Heart left ventricle (tissue), 16 donors: ENCODE data around the gene BBS4. TPM values are rescaled to one million over a fixed set of nuclear protein-coding genes. Genes with fewer than 3 reads are reported as not detected.
A peak's percentile ranks its signal among the peaks of the same experiment; 100 is the strongest.

Experiments
- ATAC-seq, 4 donors: fragments of 200-7000 bp; cut with Tn5 transposase; one replicate each; pipeline ENCODE4 v1.9.1; 2020 to 2022; ENCODE audit warnings: moderate library complexity in 4 of 4, mild to moderate bottlenecking in 3 of 4, moderate number of reproducible peaks in 1 of 4
- DNase-seq, 5 donors: peaks; one replicate each; pipeline ENCODE4 v3.0.0-alpha.2; 2020
- H3K27ac ChIP-seq, 12 donors: fragments of 200-600 bp; sonication (generic) in 4 of 12; one replicate each; pipeline versions ENCODE4 v1.5.0 to v1.8.0; 2016 to 2022; ENCODE audit warnings: mild to moderate bottlenecking in 2 of 12
- H3K27me3 ChIP-seq, 9 donors: fragments of 200-600 bp; sonication (generic) in 2 of 9; one replicate each; pipeline versions ENCODE4 v1.5.1 to v1.8.0; 2016 to 2022; ENCODE audit warnings: mild to moderate bottlenecking in 3 of 9
- H3K36me3 ChIP-seq, 9 donors: fragments of 200-600 bp; sonication (generic) in 2 of 9; one replicate each; pipeline versions ENCODE4 v1.5.0 to v1.8.0; 2018 to 2022; ENCODE audit warnings: mild to moderate bottlenecking in 2 of 9
- H3K4me1 ChIP-seq, 12 donors: fragments of 200-600 bp; sonication (generic) in 4 of 12; one replicate each; pipeline versions ENCODE4 v1.5.0 to v1.8.0; 2016 to 2022; ENCODE audit warnings: mild to moderate bottlenecking in 3 of 12
- H3K4me3 ChIP-seq, 12 donors: fragments of 200-600 bp; sonication (generic) in 4 of 12; one replicate each; pipeline versions ENCODE4 v1.5.0 to v1.8.0; 2017 to 2022; ENCODE audit warnings: mild to moderate bottlenecking in 9 of 12, moderate library complexity in 4 of 12
- H3K9me3 ChIP-seq, 12 donors: fragments of 200-600 bp; sonication (generic) in 4 of 12; one replicate each; pipeline versions ENCODE4 v1.5.0 to v1.8.0; 2016 to 2022; ENCODE audit warnings: mild to moderate bottlenecking in 1 of 12
- CTCF ChIP-seq, 12 donors: fragments of 200-600 bp; sonication (generic) in 4 of 12; IDR thresholded peaks; one replicate each; pipeline versions ENCODE4 v1.5.0 to v1.8.0; 2018 to 2022; ENCODE audit warnings: antibody characterized with exemption in 12 of 12, mild to moderate bottlenecking in 5 of 12
- POLR2A ChIP-seq, 2 donors: fragments of 450-650 bp; IDR thresholded peaks; one replicate each; pipeline ENCODE4 v1.6.1; 2017; ENCODE audit warnings: antibody characterized with exemption in 2 of 2, mild to moderate bottlenecking in 2 of 2, moderate library complexity in 2 of 2
- WGBS, 4 donors: extraction: QIAGEN DNeasy Blood & Tissue Kit in 2 of 4; methylation state at CpG; one replicate each; pipeline versions ENCODE4 v1.1.5 to v1.1.7; 2013 to 2018; 5-methylcytosine and 5-hydroxymethylcytosine counted together
- intact Hi-C, 10 donors: fragments of 100-400 bp; cut with DNase I; formaldehyde crosslinking; loops; one replicate each; pipeline versions ENCODE4 v1.11.1 to v1.14.2; 2022
- polyA plus RNA-seq, 2 donors: library from polyadenylated mRNA; stranded (reverse); fragments of 200-250 nt; gene quantifications; one replicate each; pipeline ENCODE4 v1.2.3, GENCODE V29; 2013
- total RNA-seq, 9 donors: library from RNA; depleted of rRNA in 2 of 9; stranded (reverse); fragments of >200 nt in 2 of 9; fragmentation: NEBNext Ultra II Directional in 3 of 9; extraction: Animal tissue kit (Norgen Biotek cat#: 25700) in 3 of 9; gene quantifications; one replicate each; pipeline versions ENCODE4 v1.1.0 to v1.2.4, GENCODE V29; 2016 to 2023
- donor health status: ischemic (EF 13 %, LVEDD 7.1; RV severe dilation, severe dysfunction).
- donor health status: healthy with polysubstance abuse.
- donor health status: DM: no; HTN: yes; CAD: no.
- donor health status: DM: no; HTN: no; CAD: no.
- donor health status: ischemic (EF 25% LVEDD 6.9; RV normal size, moderate dysfunction).
- donor health status: ischemic (EF 25% LVEDD 5.7; RV mildly dilated, moderate dysfunction).
- donor health status: healthy.
- donor health status: DM: yes; HTN: yes; CAD: no.
- donor health status: ischemic (EF 35%, LVEDD 5.7; RV mildly dilated, moderate dysfunction).
- donor health status: nonischemic (EF 11% LVEDD 7.7; RV severe dilation, severe dysfunction).
- donor health status: DM: yes; HTN: yes; CAD: no.
- donor health status: PGD.
- donor health status: ischemic (EF 29% LVEDD 5.4; RV normal size, mild dysfunction).
- donor health status: nonischemic (EF 23%, LVEDD 6.1; RV moderate dilation, normal function).

BBS4 gene
- total and polyA plus RNA-seq, 11 donors, result 5.5 to 19.4 (median 12.7) TPM

- 80 to 87% (median 84%) methylated on average over 8 of the region's 8 CpGs for WGBS, 4 donors
- Histone ChIP-seq H3K36me3 (no peaks in the 10 kb centered on the region), H3K4me1 (peaks cover 0 to 19% (median 16%) of the 10 kb centered on the region in 12 donors), H3K27ac (peak overlapping the region in 1 of 12 donors; percentile 56), H3K27me3 (peaks cover 0 to 7% (median 0%) of the 10 kb centered on the region in 9 donors), H3K4me3 (no peak overlapping the region), H3K9me3 (no peaks in the 10 kb centered on the region)
- intact Hi-C loops, result loop anchor here in 5 of 10 donors (5.0 to 10.0 kb wide), 4 partner anchors 268 to 488 kb away; partner anchors contain the start of gene NEO1 (in 1 of the 5)
- DNase-seq, result no peak
- no peak for ATAC-seq
- TF ChIP-seq POLR2A (IDR thresholded peaks at IDR 0.05) (no peak), CTCF (IDR thresholded peaks at IDR 0.05) (no peak)
These were observed 100.8 kb downstream of the BBS4 start for GRCh38 chr15:72786676-72787345.

DNA sequence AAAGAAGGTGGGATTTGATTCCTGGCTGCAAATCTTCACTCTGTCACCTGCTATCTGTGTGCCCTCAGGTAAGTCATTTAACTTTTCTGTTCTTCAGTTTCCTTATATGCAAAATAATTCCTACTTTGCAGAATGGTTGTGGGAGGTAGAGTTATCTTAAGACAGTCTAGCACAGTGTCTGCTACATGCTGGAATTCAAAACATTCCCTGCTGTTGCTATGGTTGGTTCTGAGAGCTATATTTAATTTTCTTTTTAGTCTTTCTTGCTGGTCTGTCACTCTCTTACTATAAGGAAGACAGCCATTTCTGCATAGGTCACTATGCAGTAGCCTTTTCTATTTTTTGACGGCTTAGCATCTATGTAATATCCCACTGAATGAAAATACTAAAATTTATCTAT lies 101.5 kb downstream of the BBS4 start:
- ATAC-seq, result no peak
- H3K4me3 ChIP-seq, result no peak overlapping the region
- no peaks in the 10 kb centered on the region for H3K9me3 ChIP-seq
- 70 to 88% (median 73%) methylated on average over 1 of the region's 1 CpG for WGBS, 4 donors
- intact Hi-C loops, result loop anchor here in 5 of 10 donors (5.0 to 10.0 kb wide), 4 partner anchors 267 to 487 kb away; partner anchors contain the start of gene NEO1 (in 1 of the 5)
- no peak overlapping the region for H3K27ac ChIP-seq
- no peak for DNase-seq
- peaks cover 0 to 12% (median 9%) of the 10 kb centered on the region in 12 donors for H3K4me1 ChIP-seq
- no peak for TF ChIP-seq POLR2A (IDR thresholded peaks at IDR 0.05)
- no peak for TF ChIP-seq CTCF (IDR thresholded peaks at IDR 0.05)
- H3K27me3 ChIP-seq, result peaks cover 0 to 7% (median 0%) of the 10 kb centered on the region in 9 donors
- no peaks in the 10 kb centered on the region for H3K36me3 ChIP-seq

Other genes with a start within 250 kb of the BBS4 start
- gene ARIH1, start 211.9 kb upstream of the BBS4 start, total RNA-seq, result 100 to 1,000 TPM in 7 of 9 donors, 10 to 100 TPM in 2; 50.2 to 217 (median 167) TPM
- gene ARIH1, start 211.9 kb upstream of the BBS4 start, polyA plus RNA-seq, result 10 to 100 TPM; 25.3 to 34.9 TPM
- not detected for gene GOLGA6B, start 31.5 kb upstream of the BBS4 start, total RNA-seq
- not detected for gene GOLGA6B, start 31.5 kb upstream of the BBS4 start, polyA plus RNA-seq
- under 1 TPM in 1 of 9 donors, not detected in 8; 0.23 TPM for gene HIGD2B, start within 50 bp of the BBS4 start, total RNA-seq
- not detected for gene HIGD2B, start within 50 bp of the BBS4 start, polyA plus RNA-seq
- gene ADPGK, start 97.6 kb downstream of the BBS4 start, total RNA-seq, result 10 to 100 TPM in 5 of 9 donors, 1 to 10 TPM in 4; 7.1 to 31.7 (median 10.4) TPM
- gene ADPGK, start 97.6 kb downstream of the BBS4 start, polyA plus RNA-seq, result 10 to 100 TPM in 1 of 2 donors, 1 to 10 TPM in 1; 9.1 to 14.3 TPM